DOHH2 (cell line): ENCODE data around the gene PKHD1.

Experiments
- H3F3A ChIP-seq: fragments of 200-600 bp; sonication (generic), shearing (Covaris generic); 2 replicates; pipeline ENCODE4 v1.6.0; 2016; ENCODE audit warnings: antibody characterized with exemption, mild to moderate bottlenecking; ENCODE audit not compliant: control insufficient read depth, insufficient read depth
- H3K27ac ChIP-seq: fragments of 200-600 bp; sonication (generic); 2 replicates; pipeline ENCODE4 v1.5.1; 2014; ENCODE audit warnings: low read depth, mild to moderate bottlenecking, low read length, moderate library complexity
- H3K27me3 ChIP-seq: fragments of 200-600 bp; sonication (generic); 2 replicates; pipeline ENCODE4 v1.6.1; 2014; ENCODE audit warnings: mild to moderate bottlenecking, low read length, mixed read lengths; ENCODE audit not compliant: control insufficient read depth
- H3K36me3 ChIP-seq: fragments of 200-600 bp; sonication (generic); 2 replicates; pipeline ENCODE4 v1.6.1; 2014; ENCODE audit warnings: mild to moderate bottlenecking, low read length, moderate library complexity, mixed read lengths; ENCODE audit not compliant: control insufficient read depth
- H3K4me1 ChIP-seq: fragments of 200-600 bp; sonication (generic); 2 replicates; pipeline ENCODE4 v1.6.1; 2014; ENCODE audit warnings: mild to moderate bottlenecking, low read length, mixed read lengths; ENCODE audit not compliant: control insufficient read depth
- H3K4me2 ChIP-seq: fragments of 200-600 bp; sonication (generic); 2 replicates; pipeline ENCODE4 v1.6.0; 2014; ENCODE audit warnings: mild to moderate bottlenecking, low read length, moderate library complexity
- H3K4me3 ChIP-seq: fragments of 200-600 bp; sonication (generic); 2 replicates; pipeline ENCODE4 v1.5.1; 2014; ENCODE audit warnings: mild to moderate bottlenecking, low read length, mixed read lengths
- H3K79me2 ChIP-seq: fragments of 200-600 bp; sonication (generic); 2 replicates; pipeline ENCODE4 v1.6.1; 2014; ENCODE audit warnings: mild to moderate bottlenecking, low read length, mixed read lengths; ENCODE audit not compliant: control insufficient read depth
- H3K9me2 ChIP-seq: fragments of 200-600 bp; sonication (generic); replicated peaks from 2 replicates; pipeline ENCODE4 v1.6.1; 2014; ENCODE audit warnings: mild to moderate bottlenecking, low read length, mixed read lengths; ENCODE audit not compliant: control insufficient read depth
- H3K9me3 ChIP-seq: fragments of 200-600 bp; sonication (generic); 2 replicates; pipeline ENCODE4 v1.6.1; 2014; ENCODE audit warnings: antibody characterized with exemption, low read length, mixed read lengths; ENCODE audit not compliant: control insufficient read depth, insufficient read depth
- H4K20me1 ChIP-seq: fragments of 200-600 bp; sonication (generic); 2 replicates; pipeline ENCODE4 v1.6.0; 2014; ENCODE audit warnings: low read depth, mild to moderate bottlenecking, antibody characterized with exemption, low read length, moderate library complexity; ENCODE audit not compliant: control insufficient read depth, insufficient read depth
- EZH2phosphoT487 ChIP-seq: fragments of 200-600 bp; sonication (generic); IDR thresholded peaks from 2 replicates; pipeline ENCODE4 v1.6.1; 2017; ENCODE audit warnings: borderline replicate concordance, mild to moderate bottlenecking, antibody characterized with exemption, low read length, moderate library complexity, mixed read lengths
- TF ChIP-seq, protein P1 (sequence below): fragments of 200-600 bp; sonication (generic); IDR thresholded peaks from one replicate; pipeline ENCODE4 v1.5.1; 2014; ENCODE audit warnings: antibody characterized with exemption, mild to moderate bottlenecking, low read depth, low read length; ENCODE audit not compliant: poor library complexity, severe bottlenecking

PKHD1 gene

DNA sequence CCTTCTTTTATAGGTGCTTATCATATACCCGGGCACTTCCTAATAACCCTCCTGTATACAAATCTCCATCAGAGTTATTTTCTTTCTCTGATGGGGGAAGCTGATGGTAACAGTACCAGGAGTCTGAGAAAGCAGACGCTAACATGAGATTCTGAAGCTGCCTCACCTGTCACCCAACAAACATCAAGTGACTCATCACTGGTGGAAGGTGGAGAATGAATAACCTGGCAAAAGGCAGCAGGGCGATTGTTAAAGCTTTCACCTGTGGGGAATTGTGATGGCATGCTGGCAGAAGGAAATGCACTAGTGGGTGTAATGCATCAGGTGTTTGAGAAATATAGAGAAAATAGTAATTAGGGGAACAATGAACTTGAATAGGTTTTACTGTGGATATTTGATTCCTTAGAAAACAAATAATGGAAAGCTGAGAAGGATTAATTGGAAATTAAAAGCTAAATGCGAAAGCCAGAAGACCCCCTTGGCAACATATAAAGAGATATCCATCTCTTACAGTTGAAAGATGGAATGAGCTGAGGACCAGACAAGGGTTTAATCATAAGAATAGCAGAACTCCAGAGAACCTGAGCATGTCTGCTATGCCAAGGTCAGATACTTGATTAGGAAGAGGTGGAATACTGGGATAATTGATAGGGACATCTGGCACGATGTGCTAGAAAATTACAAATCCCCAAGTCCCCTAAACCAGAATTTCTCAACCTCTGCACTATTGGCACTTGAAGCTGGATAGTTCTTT, 517.1 kb downstream of the PKHD1 start:
- H3K9me2 ChIP-seq, result no peaks in the 10 kb centered on the region
- H3K4me3 ChIP-seq, result no peak overlapping the region
- H3K9me3 ChIP-seq, result no peaks in the 10 kb centered on the region
- H3K4me1 ChIP-seq, result no peaks in the 10 kb centered on the region
- no peaks in the 10 kb centered on the region for H3K27me3 ChIP-seq
- H3K36me3 ChIP-seq, result no peaks in the 10 kb centered on the region
- no peaks in the 10 kb centered on the region for H3F3A ChIP-seq
- no peak overlapping the region for H3K27ac ChIP-seq
- no peak overlapping the region for H3K4me2 ChIP-seq
- no peaks in the 10 kb centered on the region for H4K20me1 ChIP-seq
- TF ChIP-seq, protein P1, sequence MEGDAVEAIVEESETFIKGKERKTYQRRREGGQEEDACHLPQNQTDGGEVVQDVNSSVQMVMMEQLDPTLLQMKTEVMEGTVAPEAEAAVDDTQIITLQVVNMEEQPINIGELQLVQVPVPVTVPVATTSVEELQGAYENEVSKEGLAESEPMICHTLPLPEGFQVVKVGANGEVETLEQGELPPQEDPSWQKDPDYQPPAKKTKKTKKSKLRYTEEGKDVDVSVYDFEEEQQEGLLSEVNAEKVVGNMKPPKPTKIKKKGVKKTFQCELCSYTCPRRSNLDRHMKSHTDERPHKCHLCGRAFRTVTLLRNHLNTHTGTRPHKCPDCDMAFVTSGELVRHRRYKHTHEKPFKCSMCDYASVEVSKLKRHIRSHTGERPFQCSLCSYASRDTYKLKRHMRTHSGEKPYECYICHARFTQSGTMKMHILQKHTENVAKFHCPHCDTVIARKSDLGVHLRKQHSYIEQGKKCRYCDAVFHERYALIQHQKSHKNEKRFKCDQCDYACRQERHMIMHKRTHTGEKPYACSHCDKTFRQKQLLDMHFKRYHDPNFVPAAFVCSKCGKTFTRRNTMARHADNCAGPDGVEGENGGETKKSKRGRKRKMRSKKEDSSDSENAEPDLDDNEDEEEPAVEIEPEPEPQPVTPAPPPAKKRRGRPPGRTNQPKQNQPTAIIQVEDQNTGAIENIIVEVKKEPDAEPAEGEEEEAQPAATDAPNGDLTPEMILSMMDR, result no peak
- TF ChIP-seq EZH2phosphoT487, result no peak
- H3K79me2 ChIP-seq, result no peaks in the 10 kb centered on the region

DNA sequence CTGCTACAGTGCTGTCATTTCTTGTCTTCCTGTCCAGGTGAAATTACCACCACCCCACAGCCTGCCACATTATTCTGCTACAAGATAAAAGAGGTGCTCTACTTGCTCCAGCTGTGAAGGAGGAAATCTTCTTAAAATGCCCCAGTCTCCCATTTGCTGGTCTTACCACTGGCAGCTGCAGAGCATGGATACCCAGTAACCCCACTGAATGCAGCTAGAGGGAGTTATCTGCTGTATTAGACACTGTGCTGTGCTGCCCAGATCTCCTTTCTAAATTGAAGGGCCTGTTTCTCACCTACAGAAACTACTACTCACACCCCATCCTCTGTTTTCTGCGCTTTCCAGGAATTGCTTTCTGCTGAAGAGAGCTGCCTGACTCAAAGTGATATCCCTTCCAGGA, 517.8 kb downstream of the PKHD1 start:
- no peak overlapping the region for H3K4me3 ChIP-seq
- H3K79me2 ChIP-seq, result no peaks in the 10 kb centered on the region
- no peaks in the 10 kb centered on the region for H3K9me2 ChIP-seq
- TF ChIP-seq, protein P1, result no peak
- TF ChIP-seq EZH2phosphoT487, result no peak
- no peak overlapping the region for H3K4me2 ChIP-seq
- no peaks in the 10 kb centered on the region for H3K27me3 ChIP-seq
- no peaks in the 10 kb centered on the region for H3F3A ChIP-seq
- H3K9me3 ChIP-seq, result no peaks in the 10 kb centered on the region
- H3K27ac ChIP-seq, result no peak overlapping the region
- no peaks in the 10 kb centered on the region for H3K4me1 ChIP-seq
- H4K20me1 ChIP-seq, result no peaks in the 10 kb centered on the region
- no peaks in the 10 kb centered on the region for H3K36me3 ChIP-seq

DNA sequence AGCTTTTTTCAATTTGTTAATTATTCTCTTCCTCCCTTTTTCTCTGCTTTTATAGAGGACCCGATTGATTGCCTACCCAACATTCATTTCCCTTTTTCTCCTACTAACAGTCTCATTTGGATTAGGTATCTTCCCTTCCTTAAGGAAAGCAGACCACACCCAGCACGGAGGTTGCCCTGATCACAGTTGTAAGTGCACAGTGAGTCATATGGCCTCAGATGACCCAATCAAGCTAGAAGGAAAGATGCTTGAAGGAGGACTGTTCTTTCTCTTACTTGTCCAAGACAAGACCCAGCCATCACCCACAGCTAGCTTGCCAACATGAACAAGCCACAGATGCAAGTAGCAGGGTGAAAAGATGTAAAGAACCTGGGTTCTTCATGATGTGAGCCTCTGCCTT, 518.6 kb downstream of the PKHD1 start:
- Histone ChIP-seq H3K79me2 (no peaks in the 10 kb centered on the region), H3K4me1 (no peaks in the 10 kb centered on the region), H3F3A (no peaks in the 10 kb centered on the region), H3K4me3 (no peak overlapping the region), H4K20me1 (no peaks in the 10 kb centered on the region), H3K36me3 (no peaks in the 10 kb centered on the region), H3K27ac (no peak overlapping the region), H3K27me3 (no peaks in the 10 kb centered on the region), H3K9me3 (no peaks in the 10 kb centered on the region), H3K4me2 (no peak overlapping the region), H3K9me2 (no peaks in the 10 kb centered on the region)
- TF ChIP-seq, protein P1, result no peak
- TF ChIP-seq EZH2phosphoT487, result no peak
